Muscle of back (tissue), 11 donors: Measurements from ENCODE around the gene CEACAM16. TPM values are rescaled to one million over a fixed set of nuclear protein-coding genes. Genes with fewer than 3 reads are reported as not detected.

Experiments
- DNase-seq, 3 donors: peaks; one replicate each; pipeline versions ENCODE4 v3.0.0 to v3.0.0-alpha.2; 2013
- polyA plus RNA-seq, 10 donors: library from polyadenylated mRNA; unstranded; fragments of 120-200 nt; gene quantifications; one replicate each; pipeline ENCODE4 v1.2.1, GENCODE V29; 2013; ENCODE audit not compliant: insufficient read length in 10 of 10

Gene CEACAM16
- polyA plus RNA-seq, 10 donors: 0.22 to 1.0 (median 0.49) TPM

DNA sequence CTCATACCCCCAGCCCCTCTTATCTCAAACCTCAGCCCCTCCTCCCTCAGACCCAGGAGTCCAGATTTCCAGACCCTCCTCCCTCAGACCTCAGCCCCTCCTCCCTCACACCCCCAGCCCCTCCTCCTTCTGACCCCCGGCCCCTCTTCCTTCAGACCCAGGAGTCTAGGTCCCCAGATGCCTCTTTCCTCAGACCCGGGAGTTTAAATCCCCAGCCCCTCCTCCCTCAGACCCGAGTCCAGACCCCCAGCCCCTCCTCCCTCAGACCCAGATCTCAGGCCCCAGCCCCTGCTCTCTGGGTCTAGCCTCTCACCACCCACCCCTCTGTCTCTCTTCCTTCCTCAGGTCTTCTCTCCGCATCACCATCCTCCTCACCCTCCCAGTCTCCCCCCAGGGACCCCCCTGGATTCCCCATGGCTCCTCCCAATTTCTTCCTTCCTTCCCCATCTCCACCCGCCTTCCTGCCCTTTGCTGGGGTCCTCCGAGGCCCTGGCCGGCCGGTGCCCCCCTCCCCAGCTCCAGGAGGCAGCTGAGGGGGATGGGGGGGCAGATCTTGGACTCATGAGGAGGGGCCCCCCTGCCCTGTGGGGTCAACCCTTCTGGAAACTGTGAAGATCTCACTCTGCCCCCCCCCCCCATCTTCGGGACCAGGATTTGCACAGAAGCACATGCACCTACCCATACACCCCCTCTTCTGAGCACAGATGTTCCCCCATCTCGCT lies 60.3 kb downstream of the CEACAM16 start:
- DNase-seq: no peak

Other genes with a start within 250 kb of the CEACAM16 start
- gene ZNF180, start 198.6 kb upstream of the CEACAM16 start, polyA plus RNA-seq: 1 to 10 TPM; 6.5 to 8.4 (median 7.9) TPM
- gene CEACAM20, start 169.5 kb upstream of the CEACAM16 start, polyA plus RNA-seq: not detected
- not detected for gene IGSF23, start 85.6 kb upstream of the CEACAM16 start, polyA plus RNA-seq
- gene PVR, start 55.2 kb upstream of the CEACAM16 start, polyA plus RNA-seq: 10 to 100 TPM; 17.3 to 25.2 (median 19.2) TPM
- gene CEACAM19, start 27.7 kb upstream of the CEACAM16 start, polyA plus RNA-seq: 10 to 100 TPM in 3 of 10 donors, 1 to 10 TPM in 7; 3.8 to 13.0 (median 7.8) TPM
- gene BCL3, start 49.6 kb downstream of the CEACAM16 start, polyA plus RNA-seq: 10 to 100 TPM in 9 of 10 donors, 1 to 10 TPM in 1; 8.9 to 16.6 (median 10.5) TPM
- gene CBLC, start 78.7 kb downstream of the CEACAM16 start, polyA plus RNA-seq: 1 to 10 TPM in 2 of 10 donors, under 1 TPM in 2, not detected in 6; 0.15 to 2.8 (median 0.86) TPM
- gene BCAM, start 110.0 kb downstream of the CEACAM16 start, polyA plus RNA-seq: 100 to 1,000 TPM; 115 to 207 (median 169) TPM
- gene NECTIN2, start 147.1 kb downstream of the CEACAM16 start, polyA plus RNA-seq: 10 to 100 TPM; 39.4 to 57.8 (median 48.5) TPM
- gene TOMM40, start 192.1 kb downstream of the CEACAM16 start, polyA plus RNA-seq: 10 to 100 TPM; 26.2 to 40.9 (median 31.0) TPM
- gene APOE, start 206.6 kb downstream of the CEACAM16 start, polyA plus RNA-seq: 10 to 100 TPM; 24.6 to 53.3 (median 42.1) TPM
- 10 to 100 TPM; 11.5 to 23.3 (median 13.7) TPM for gene APOC1, start 215.5 kb downstream of the CEACAM16 start, polyA plus RNA-seq
- gene APOC4, start 243.1 kb downstream of the CEACAM16 start, polyA plus RNA-seq: not detected
- 1 to 10 TPM in 1 of 10 donors, under 1 TPM in 5, not detected in 4; 0.31 to 1.5 (median 0.49) TPM for gene APOC2, start 246.9 kb downstream of the CEACAM16 start, polyA plus RNA-seq